ENCODE measurements around the gene THOC5. TPM values are rescaled to one million over a fixed set of nuclear protein-coding genes. Genes with fewer than 3 reads are reported as not detected.

Gene THOC5
- total and polyA plus RNA-seq, 4 experiments from 2014 or later, result 24.6 to 57.7 (median 42.5) TPM

GRCh38 chr22:29511126-29511862 is 42.3 kb downstream of the THOC5 start:
- H3K36me3 Mint-ChIP-seq, result peaks cover 44 to 70% of the 10 kb centered on the region in 2 donors
- no peaks in the 10 kb centered on the region for H3K27me3 Mint-ChIP-seq
- Histone ChIP-seq H3K4me1 (ENCODE audit: insufficient read depth, low read length) (no peaks in the 10 kb centered on the region), H3K4me3 (ENCODE audit: low read length in 2 of 2) (no peak overlapping the region), H3K27ac (ENCODE audit: low read depth, low read length) (no peak overlapping the region), H3K9me3 (ENCODE audit: control insufficient read depth in 1 of 2, low read length in 2 of 2) (no peaks in the 10 kb centered on the region), H3K27me3 (ENCODE audit: insufficient read depth, low read length) (no peaks in the 10 kb centered on the region), H3K36me3 (ENCODE audit: insufficient read depth, low read length) (peaks cover 57% of the 10 kb centered on the region)
- CTCF ChIA-PET (ENCODE audit: partially characterized antibody), result interaction anchor here (1.1 to 1.6 kb wide), 2 partner anchors 125 kb away, joined by 3 to 4 read pairs; no protein-coding TSS in a partner anchor
- POLR2A ChIA-PET (ENCODE audit: partially characterized antibody), result no interaction called here
- H3K4me3 Mint-ChIP-seq, result no peak overlapping the region
- intact Hi-C loops (cut with micrococcal nuclease), result no loop called here
- H3K9me3 Mint-ChIP-seq, result no peaks in the 10 kb centered on the region
- DNase-seq, result no peak
- H3K4me1 Mint-ChIP-seq, result no peaks in the 10 kb centered on the region
- peak overlapping the region in 4 of 7 donors; percentile 18 to 87 (median 37) for H3K27ac Mint-ChIP-seq

- Histone ChIP-seq H3K4me1 (ENCODE audit: insufficient read depth, low read length) (no peaks in the 10 kb centered on the region), H3K4me3 (ENCODE audit: low read length in 2 of 2) (no peak overlapping the region), H3K27me3 (ENCODE audit: insufficient read depth, low read length) (no peaks in the 10 kb centered on the region), H3K36me3 (ENCODE audit: insufficient read depth, low read length) (peaks cover 55% of the 10 kb centered on the region), H3K9me3 (ENCODE audit: control insufficient read depth in 1 of 2, low read length in 2 of 2) (no peaks in the 10 kb centered on the region), H3K27ac (ENCODE audit: low read depth, low read length) (no peak overlapping the region)
- intact Hi-C loops (cut with micrococcal nuclease), result no loop called here
- Mint-ChIP-seq H3K4me1 (no peaks in the 10 kb centered on the region), H3K27me3 (no peaks in the 10 kb centered on the region), H3K36me3 (peaks cover 39 to 65% of the 10 kb centered on the region in 2 donors), H3K4me3 (no peak overlapping the region), H3K27ac (peak overlapping the region in 2 of 7 donors; percentile 58), H3K9me3 (no peaks in the 10 kb centered on the region)
- ChIA-PET CTCF (ENCODE audit: partially characterized antibody) (interaction anchor here (1.1 kb wide), 1 partner anchor 126 kb away, joined by 4 read pairs; no protein-coding TSS in a partner anchor), POLR2A (ENCODE audit: partially characterized antibody) (no interaction called here)
- no peak for DNase-seq
These were observed 43.0 kb downstream of the THOC5 start for GRCh38 chr22:29510542-29510941.

GRCh38 chr22:29509815-29510214 is 43.7 kb downstream of the THOC5 start:
- H3K4me1 Mint-ChIP-seq, result no peaks in the 10 kb centered on the region
- no peak overlapping the region for H3K27ac ChIP-seq (ENCODE audit: low read depth, low read length)
- H3K9me3 Mint-ChIP-seq, result no peaks in the 10 kb centered on the region
- no peaks in the 10 kb centered on the region for H3K4me1 ChIP-seq (ENCODE audit: insufficient read depth, low read length)
- H3K36me3 Mint-ChIP-seq, result peaks cover 36 to 67% of the 10 kb centered on the region in 2 donors
- H3K27me3 ChIP-seq (ENCODE audit: insufficient read depth, low read length), result no peaks in the 10 kb centered on the region
- H3K27ac Mint-ChIP-seq, result peak overlapping the region in 5 of 7 donors; percentile 46 to 77 (median 59)
- intact Hi-C loops (cut with micrococcal nuclease), result no loop called here
- peaks cover 55% of the 10 kb centered on the region for H3K36me3 ChIP-seq (ENCODE audit: insufficient read depth, low read length)
- H3K4me3 Mint-ChIP-seq, result no peak overlapping the region
- no peak for DNase-seq
- H3K4me3 ChIP-seq (ENCODE audit: low read length in 2 of 2), result no peak overlapping the region
- ChIA-PET POLR2A (ENCODE audit: partially characterized antibody) (no interaction called here), CTCF (ENCODE audit: partially characterized antibody) (no interaction called here)
- no peaks in the 10 kb centered on the region for H3K27me3 Mint-ChIP-seq
- no peaks in the 10 kb centered on the region for H3K9me3 ChIP-seq (ENCODE audit: control insufficient read depth in 1 of 2, low read length in 2 of 2)

- Histone ChIP-seq H3K27ac (ENCODE audit: low read depth, low read length) (no peak overlapping the region), H3K4me3 (ENCODE audit: low read length in 2 of 2) (no peak overlapping the region), H3K4me1 (ENCODE audit: insufficient read depth, low read length) (no peaks in the 10 kb centered on the region), H3K9me3 (ENCODE audit: control insufficient read depth in 1 of 2, low read length in 2 of 2) (no peaks in the 10 kb centered on the region), H3K36me3 (ENCODE audit: insufficient read depth, low read length) (peaks cover 55% of the 10 kb centered on the region), H3K27me3 (ENCODE audit: insufficient read depth, low read length) (no peaks in the 10 kb centered on the region)
- ChIA-PET POLR2A (ENCODE audit: partially characterized antibody) (no interaction called here), CTCF (ENCODE audit: partially characterized antibody) (no interaction called here)
- H3K27me3 Mint-ChIP-seq, result no peaks in the 10 kb centered on the region
- H3K36me3 Mint-ChIP-seq, result peaks cover 36 to 70% of the 10 kb centered on the region in 2 donors
- DNase-seq, result no peak
- H3K4me3 Mint-ChIP-seq, result no peak overlapping the region
- H3K4me1 Mint-ChIP-seq, result no peaks in the 10 kb centered on the region
- H3K9me3 Mint-ChIP-seq, result no peaks in the 10 kb centered on the region
- H3K27ac Mint-ChIP-seq, result peak overlapping the region in 1 of 7 donors; percentile 41
- intact Hi-C loops (cut with micrococcal nuclease), result no loop called here
These were observed 44.3 kb downstream of the THOC5 start for GRCh38 chr22:29509298-29509697.

- no peaks in the 10 kb centered on the region for H3K27me3 Mint-ChIP-seq
- ChIA-PET CTCF (ENCODE audit: partially characterized antibody) (no interaction called here), POLR2A (ENCODE audit: partially characterized antibody) (no interaction called here)
- no peaks in the 10 kb centered on the region for H3K9me3 ChIP-seq (ENCODE audit: control insufficient read depth in 1 of 2, low read length in 2 of 2)
- H3K4me3 ChIP-seq (ENCODE audit: low read length in 2 of 2), result no peak overlapping the region
- H3K36me3 ChIP-seq (ENCODE audit: insufficient read depth, low read length), result peaks cover 23% of the 10 kb centered on the region
- H3K36me3 Mint-ChIP-seq, result peaks cover 23 to 39% of the 10 kb centered on the region in 2 donors
- intact Hi-C loops (cut with micrococcal nuclease), result no loop called here
- no peaks in the 10 kb centered on the region for H3K27me3 ChIP-seq (ENCODE audit: insufficient read depth, low read length)
- H3K9me3 Mint-ChIP-seq, result no peaks in the 10 kb centered on the region
- H3K4me3 Mint-ChIP-seq, result no peak overlapping the region
- H3K27ac ChIP-seq (ENCODE audit: low read depth, low read length), result no peak overlapping the region
- peak overlapping the region in 2 of 7 donors; percentile 24 to 62 for H3K27ac Mint-ChIP-seq
- no peaks in the 10 kb centered on the region for H3K4me1 ChIP-seq (ENCODE audit: insufficient read depth, low read length)
- no peak for DNase-seq
- no peaks in the 10 kb centered on the region for H3K4me1 Mint-ChIP-seq
These were observed 49.7 kb downstream of the THOC5 start for GRCh38 chr22:29503811-29504372.

GRCh38 chr22:29499852-29500251 is 53.7 kb downstream of the THOC5 start:
- H3K27me3 ChIP-seq (ENCODE audit: insufficient read depth, low read length), result no peaks in the 10 kb centered on the region
- H3K27ac ChIP-seq (ENCODE audit: low read depth, low read length), result no peak overlapping the region
- CTCF ChIA-PET (ENCODE audit: partially characterized antibody), result no interaction called here
- H3K4me1 ChIP-seq (ENCODE audit: insufficient read depth, low read length), result no peaks in the 10 kb centered on the region
- no peak overlapping the region for H3K4me3 ChIP-seq (ENCODE audit: low read length in 2 of 2)
- no peak overlapping the region for H3K4me3 Mint-ChIP-seq
- peaks cover 0 to 2% (median 0%) of the 10 kb centered on the region in 8 donors for H3K9me3 Mint-ChIP-seq
- intact Hi-C loops (cut with micrococcal nuclease), result no loop called here
- H3K9me3 ChIP-seq (ENCODE audit: control insufficient read depth in 1 of 2, low read length in 2 of 2), result no peaks in the 10 kb centered on the region
- H3K36me3 ChIP-seq (ENCODE audit: insufficient read depth, low read length), result no peaks in the 10 kb centered on the region
- POLR2A ChIA-PET (ENCODE audit: partially characterized antibody), result no interaction called here
- no peaks in the 10 kb centered on the region for H3K27me3 Mint-ChIP-seq
- H3K4me1 Mint-ChIP-seq, result peaks cover 0 to 2% (median 0%) of the 10 kb centered on the region in 4 donors
- H3K27ac Mint-ChIP-seq, result no peak overlapping the region
- peaks cover 12 to 13% of the 10 kb centered on the region in 2 donors for H3K36me3 Mint-ChIP-seq
- no peak for DNase-seq

GRCh38 chr22:29493636-29494035 is 59.9 kb downstream of the THOC5 start:
- Mint-ChIP-seq H3K36me3 (peaks cover 3 to 28% of the 10 kb centered on the region in 2 donors), H3K4me1 (peaks cover 0 to 2% (median 0%) of the 10 kb centered on the region in 4 donors), H3K4me3 (no peak overlapping the region), H3K27ac (no peak overlapping the region), H3K9me3 (peaks cover 0 to 7% (median 0%) of the 10 kb centered on the region in 8 donors), H3K27me3 (no peaks in the 10 kb centered on the region)
- Histone ChIP-seq H3K4me1 (ENCODE audit: insufficient read depth, low read length) (no peaks in the 10 kb centered on the region), H3K27me3 (ENCODE audit: insufficient read depth, low read length) (no peaks in the 10 kb centered on the region), H3K36me3 (ENCODE audit: insufficient read depth, low read length) (no peaks in the 10 kb centered on the region), H3K4me3 (ENCODE audit: low read length in 2 of 2) (no peak overlapping the region), H3K9me3 (ENCODE audit: control insufficient read depth in 1 of 2, low read length in 2 of 2) (no peaks in the 10 kb centered on the region), H3K27ac (ENCODE audit: low read depth, low read length) (no peak overlapping the region)
- ChIA-PET CTCF (ENCODE audit: partially characterized antibody) (no interaction called here), POLR2A (ENCODE audit: partially characterized antibody) (no interaction called here)
- intact Hi-C loops (cut with micrococcal nuclease), result no loop called here
- DNase-seq, result no peak

Measured in CD4-positive, alpha-beta memory T cell (primary cell).